Immature natural killer cell (primary cell): Measurements from ENCODE around the gene CELA3A. TPM values are rescaled to one million over a fixed set of nuclear protein-coding genes. Genes with fewer than 3 reads are reported as not detected.
A peak's percentile ranks its signal among the peaks of the same experiment; 100 is the strongest.
"Not testable (repeated sequence)": the region's sequence is repeated elsewhere in the genome, so short reads cannot be mapped to it uniquely, and the experiment has no call there.

Experiments
- DNase-seq, 3 donors: peaks; one replicate each; pipeline ENCODE4 v3.0.0; 2022; ENCODE audit warnings: mixed read lengths in 1 of 3
- H3K27ac Mint-ChIP-seq, 6 donors: one replicate each; pipeline ENCODE4 v1.8.0; 2020; ENCODE audit warnings: mixed read lengths in 6 of 6, mild to moderate bottlenecking in 5 of 6, inconsistent platforms in 4 of 6, moderate library complexity in 3 of 6
- H3K27me3 Mint-ChIP-seq, 3 donors: one replicate each; pipeline ENCODE4 v1.8.0; 2020 to 2021; ENCODE audit warnings: low read depth in 3 of 3, mild to moderate bottlenecking in 3 of 3, mixed read lengths in 3 of 3, moderate library complexity in 3 of 3, inconsistent platforms in 1 of 3
- H3K36me3 Mint-ChIP-seq, 3 donors: one replicate each; pipeline ENCODE4 v1.8.0; 2020; ENCODE audit warnings: mixed read lengths in 3 of 3, inconsistent platforms in 2 of 3, mild to moderate bottlenecking in 2 of 3
- H3K4me1 Mint-ChIP-seq, 2 donors: one replicate each; pipeline ENCODE4 v1.8.0; 2020; ENCODE audit warnings: inconsistent platforms in 2 of 2, mild to moderate bottlenecking in 2 of 2, mixed read lengths in 2 of 2, moderate library complexity in 1 of 2
- H3K4me3 Mint-ChIP-seq, 5 donors: one replicate each; pipeline ENCODE4 v1.8.0; 2020; ENCODE audit warnings: mild to moderate bottlenecking in 5 of 5, mixed read lengths in 5 of 5, inconsistent platforms in 3 of 5, moderate library complexity in 3 of 5
- H3K9me3 Mint-ChIP-seq, 6 donors: one replicate each; pipeline ENCODE4 v1.8.0; 2020; ENCODE audit warnings: mild to moderate bottlenecking in 6 of 6, mixed read lengths in 6 of 6, inconsistent platforms in 4 of 6, moderate library complexity in 3 of 6
- polyA plus RNA-seq, 3 donors: library from polyadenylated mRNA; unstranded; fragments of 300-500 nt; fragmentation: Illumina TruSeq; gene quantifications; one replicate each; pipeline ENCODE4 v1.2.3, GENCODE V29; 2021

The CELA3A gene
- polyA plus RNA-seq, 3 donors from 2014 or later, result not detected

DNA sequence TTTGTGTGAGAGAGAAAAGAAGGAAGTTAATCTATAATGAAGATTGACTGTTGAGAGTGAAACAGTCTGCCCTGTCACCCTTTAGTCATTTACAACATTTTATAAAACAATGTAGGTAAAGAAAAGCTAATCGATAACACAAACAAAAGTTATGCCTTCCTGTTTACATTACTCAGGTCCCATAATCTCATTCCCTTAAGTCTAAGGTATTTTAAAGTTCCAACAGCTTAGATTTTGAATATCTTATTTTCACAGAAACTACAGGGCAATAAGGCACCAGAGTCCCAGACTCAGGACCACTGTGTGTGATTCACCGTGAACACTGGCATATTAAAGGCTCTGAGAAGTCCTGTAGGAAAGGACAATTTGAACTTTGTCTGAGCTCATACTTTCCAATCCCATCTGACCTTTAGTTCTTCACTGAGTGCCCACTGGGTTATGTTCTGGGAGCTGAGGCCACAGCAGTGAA, 28.4 kb upstream of the CELA3A start:
- not testable (repeated sequence) for H3K27ac Mint-ChIP-seq, H3K36me3 Mint-ChIP-seq, H3K27me3 Mint-ChIP-seq, H3K4me1 Mint-ChIP-seq, H3K9me3 Mint-ChIP-seq, H3K4me3 Mint-ChIP-seq, DNase-seq

DNA sequence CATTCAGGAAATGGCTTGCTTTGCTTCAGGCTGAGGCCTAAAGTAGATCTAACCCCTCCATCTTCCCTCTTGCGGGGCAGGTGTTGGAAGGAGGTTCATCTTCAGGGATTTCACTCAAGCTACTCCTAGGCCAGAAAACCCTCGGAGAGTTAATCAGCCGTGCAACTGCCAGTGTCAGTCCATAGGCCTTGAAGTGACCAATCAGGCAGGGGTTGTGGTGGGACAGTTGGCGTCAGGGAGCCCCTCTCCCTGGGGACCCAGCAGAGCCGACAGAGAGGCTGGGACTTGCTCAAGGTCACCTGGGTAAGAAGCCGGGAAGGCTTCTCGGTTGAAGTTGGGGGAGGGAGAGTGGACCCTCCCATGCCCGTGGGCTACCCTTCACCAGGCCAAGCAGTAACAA, 27.5 kb upstream of the CELA3A start:
- not testable (repeated sequence) for H3K4me3 Mint-ChIP-seq, H3K27me3 Mint-ChIP-seq, DNase-seq, H3K4me1 Mint-ChIP-seq, H3K27ac Mint-ChIP-seq, H3K9me3 Mint-ChIP-seq, H3K36me3 Mint-ChIP-seq

DNA sequence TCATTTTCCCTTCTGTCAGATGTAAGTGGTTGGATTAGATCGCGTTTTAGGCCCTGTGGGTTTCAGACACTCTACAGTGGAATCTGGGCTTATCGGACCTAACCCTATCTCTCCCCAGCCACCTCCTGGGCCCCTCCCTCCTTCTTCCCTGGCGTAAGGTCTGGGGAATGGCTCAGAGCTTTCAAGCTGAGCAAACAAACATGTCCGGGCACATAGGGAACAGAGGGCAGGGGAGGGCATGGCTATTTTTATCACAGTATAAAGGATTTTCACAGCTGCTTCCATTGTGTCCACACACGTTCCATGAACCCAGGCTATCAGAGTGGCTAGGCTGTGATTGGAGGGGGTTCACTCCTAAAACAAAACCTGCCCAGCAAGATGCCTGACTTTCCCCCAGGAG, 26.8 kb upstream of the CELA3A start:
- H3K4me3 Mint-ChIP-seq, H3K27me3 Mint-ChIP-seq, H3K9me3 Mint-ChIP-seq, H3K4me1 Mint-ChIP-seq, H3K36me3 Mint-ChIP-seq, DNase-seq, H3K27ac Mint-ChIP-seq: not testable (repeated sequence)

DNA sequence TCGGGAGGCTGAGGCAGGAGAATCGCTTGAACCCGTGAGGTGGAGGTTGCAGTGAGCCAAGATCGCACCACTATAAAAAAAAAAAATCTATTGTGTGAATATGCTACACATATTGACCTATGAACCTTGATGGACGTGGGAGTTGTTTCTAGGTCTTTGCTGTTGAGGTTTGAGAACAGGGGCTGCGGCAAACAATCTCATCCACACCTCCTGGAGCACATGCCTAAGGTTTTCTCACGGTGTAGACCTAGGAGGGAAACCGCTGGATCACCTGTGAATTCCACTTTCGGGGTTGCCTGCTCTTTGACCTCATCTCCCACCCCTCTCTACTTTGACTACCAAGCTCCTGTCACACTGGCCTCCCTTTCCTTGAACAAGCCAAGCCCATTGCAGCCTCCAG, 26.2 kb upstream of the CELA3A start:
- H3K4me1 Mint-ChIP-seq, DNase-seq, H3K36me3 Mint-ChIP-seq, H3K27ac Mint-ChIP-seq, H3K9me3 Mint-ChIP-seq, H3K27me3 Mint-ChIP-seq, H3K4me3 Mint-ChIP-seq: not testable (repeated sequence)

DNA sequence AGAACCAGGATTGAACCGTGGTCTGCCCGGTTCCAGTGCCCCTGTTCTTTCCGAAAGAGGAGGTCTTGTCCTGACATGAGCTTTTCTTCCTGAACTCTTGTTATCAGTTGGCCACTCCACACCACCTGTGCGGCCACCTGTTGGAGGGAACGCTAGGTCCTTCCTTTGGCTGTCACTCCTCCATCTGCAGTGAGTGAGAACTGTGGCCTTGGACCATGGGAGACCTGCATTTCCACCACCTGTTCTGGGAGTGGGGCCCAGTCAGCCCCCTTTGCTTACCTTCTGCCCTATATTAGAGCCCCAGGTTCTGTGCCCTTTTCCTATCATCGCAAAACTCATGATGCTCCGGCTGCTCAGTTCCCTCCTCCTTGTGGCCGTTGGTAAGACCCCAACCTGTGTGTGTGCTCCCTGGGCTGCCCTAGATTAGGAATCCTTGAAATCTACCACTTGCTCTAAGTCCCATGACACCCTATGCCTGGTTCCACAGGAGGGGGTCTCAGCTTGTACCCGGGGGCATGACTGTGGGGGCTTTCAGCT, 24.7 kb upstream of the CELA3A start, which contains the start of gene CELA3B:
Gene CELA3B (plus strand): TSS at position 320 of the 537 bp plus-strand sequence. CDS start 18 bp downstream, at position 338.
- H3K4me3 Mint-ChIP-seq, DNase-seq, H3K27me3 Mint-ChIP-seq, H3K36me3 Mint-ChIP-seq, H3K27ac Mint-ChIP-seq, H3K9me3 Mint-ChIP-seq, H3K4me1 Mint-ChIP-seq: not testable (repeated sequence)

DNA sequence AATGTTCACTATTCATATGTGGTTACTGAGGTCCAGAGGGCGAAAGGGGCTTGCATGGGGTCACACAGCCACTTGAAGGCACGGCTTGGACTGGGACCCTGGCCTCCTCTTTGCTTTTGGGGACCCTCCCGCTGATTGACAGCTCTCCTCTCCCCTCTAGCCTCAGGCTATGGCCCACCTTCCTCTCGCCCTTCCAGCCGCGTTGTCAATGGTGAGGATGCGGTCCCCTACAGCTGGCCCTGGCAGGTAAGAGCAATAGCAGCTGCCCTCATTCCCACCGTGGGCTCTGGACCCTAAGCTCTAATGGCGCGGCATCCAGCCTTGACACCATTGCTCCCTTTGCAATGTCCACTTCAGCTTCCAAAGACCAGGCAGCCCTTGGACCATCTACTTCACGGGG, 23.2 kb upstream of the CELA3A start:
- not testable (repeated sequence) for DNase-seq, H3K4me1 Mint-ChIP-seq, H3K27me3 Mint-ChIP-seq, H3K36me3 Mint-ChIP-seq, H3K4me3 Mint-ChIP-seq, H3K27ac Mint-ChIP-seq, H3K9me3 Mint-ChIP-seq

DNA sequence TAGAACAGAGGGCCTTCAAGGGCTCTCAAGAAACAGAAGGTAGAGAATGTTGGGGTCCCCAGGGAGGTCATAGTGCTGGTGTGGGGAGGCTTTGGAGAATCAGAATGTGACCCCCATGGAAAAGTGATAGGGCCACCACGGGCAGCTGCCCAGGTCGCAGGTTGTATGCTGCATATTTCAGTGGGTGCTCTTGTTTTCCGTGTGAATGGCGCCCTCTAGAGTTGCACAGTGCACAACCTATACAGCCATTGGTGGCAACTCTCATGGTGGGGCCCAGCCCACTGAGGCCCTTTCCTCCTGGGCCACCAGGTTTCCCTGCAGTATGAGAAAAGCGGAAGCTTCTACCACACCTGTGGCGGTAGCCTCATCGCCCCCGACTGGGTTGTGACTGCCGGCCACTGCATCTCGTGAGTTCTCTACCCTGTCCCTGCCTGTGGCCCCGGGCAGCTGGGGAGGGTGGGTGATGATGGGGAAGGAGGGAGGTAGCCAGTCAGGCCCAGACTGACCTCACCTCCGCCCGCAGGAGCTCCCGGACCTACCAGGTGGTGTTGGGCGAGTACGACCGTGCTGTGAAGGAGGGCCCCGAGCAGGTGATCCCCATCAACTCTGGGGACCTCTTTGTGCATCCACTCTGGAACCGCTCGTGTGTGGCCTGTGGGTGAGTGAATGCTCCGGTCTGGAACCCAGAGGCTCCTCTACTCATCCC, 20.8 kb upstream of the CELA3A start:
- not testable (repeated sequence) for H3K4me1 Mint-ChIP-seq, H3K9me3 Mint-ChIP-seq

DNA sequence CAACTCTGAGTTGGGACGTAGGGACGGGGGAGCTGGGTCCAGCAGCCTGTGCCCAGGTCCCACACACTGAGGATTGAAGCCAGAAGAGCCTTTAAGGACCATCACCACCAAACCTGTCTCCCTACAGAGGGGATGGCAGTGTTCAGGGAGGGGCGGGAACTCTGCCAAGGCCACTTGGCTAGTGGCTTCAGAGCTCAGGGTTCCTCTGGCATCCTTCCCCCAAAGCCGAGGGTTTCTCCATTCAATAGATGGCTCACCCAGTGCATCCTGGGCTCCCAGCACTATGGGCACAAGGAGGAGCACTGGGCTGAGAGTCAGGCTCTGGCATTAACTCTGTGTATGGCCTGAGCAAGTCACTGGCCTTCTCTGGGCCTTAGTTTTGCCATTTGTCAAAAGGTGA, 20.2 kb upstream of the CELA3A start:
- H3K9me3 Mint-ChIP-seq, H3K4me3 Mint-ChIP-seq, H3K27ac Mint-ChIP-seq, H3K36me3 Mint-ChIP-seq, H3K27me3 Mint-ChIP-seq, DNase-seq, H3K4me1 Mint-ChIP-seq: not testable (repeated sequence)

More for the DNA sequence above, 20.8 kb upstream of the CELA3A start:
- not testable (repeated sequence) for DNase-seq, H3K27me3 Mint-ChIP-seq, H3K36me3 Mint-ChIP-seq, H3K27ac Mint-ChIP-seq, H3K4me3 Mint-ChIP-seq

DNA sequence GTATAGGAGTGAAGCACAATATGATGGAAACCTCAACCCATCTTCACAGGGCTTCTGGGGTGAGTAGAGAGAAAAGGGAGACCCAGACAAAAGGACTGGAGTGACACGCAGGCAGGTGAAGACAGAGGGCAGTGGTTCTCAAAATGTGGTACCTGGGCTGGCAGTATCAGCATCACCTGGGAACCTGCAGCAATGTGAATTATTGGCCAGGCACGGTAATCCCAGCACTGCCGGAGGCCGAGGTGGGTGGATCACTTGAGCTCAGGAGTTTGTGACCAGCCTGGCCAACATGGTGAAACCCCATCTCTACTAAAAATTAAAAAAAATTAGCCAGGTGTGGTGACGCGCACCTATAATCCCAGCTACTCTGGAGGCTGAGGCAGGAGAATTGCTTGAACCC, 19.3 kb upstream of the CELA3A start:
- not testable (repeated sequence) for H3K4me3 Mint-ChIP-seq, H3K9me3 Mint-ChIP-seq, H3K4me1 Mint-ChIP-seq, H3K27me3 Mint-ChIP-seq, DNase-seq, H3K36me3 Mint-ChIP-seq
- H3K27ac Mint-ChIP-seq, result peak overlapping the region in 1 of 6 donors; percentile 51

DNA sequence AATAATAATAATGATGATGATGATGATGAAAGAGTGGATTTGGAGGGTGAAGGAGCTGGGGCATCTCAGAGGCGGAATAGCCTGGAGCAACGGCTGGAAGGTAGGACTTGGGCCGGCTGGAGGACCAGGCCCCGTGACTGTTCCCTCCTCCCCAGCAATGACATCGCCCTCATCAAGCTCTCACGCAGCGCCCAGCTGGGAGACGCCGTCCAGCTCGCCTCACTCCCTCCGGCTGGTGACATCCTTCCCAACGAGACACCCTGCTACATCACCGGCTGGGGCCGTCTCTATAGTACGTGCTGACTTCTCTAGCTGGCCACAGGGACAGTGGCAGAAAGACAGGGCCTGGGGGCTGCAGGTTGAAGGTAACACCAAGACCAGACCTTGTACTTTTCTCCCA, 17.9 kb upstream of the CELA3A start:
- H3K9me3 Mint-ChIP-seq, H3K4me1 Mint-ChIP-seq, H3K27ac Mint-ChIP-seq, H3K27me3 Mint-ChIP-seq, H3K36me3 Mint-ChIP-seq, DNase-seq, H3K4me3 Mint-ChIP-seq: not testable (repeated sequence)

DNA sequence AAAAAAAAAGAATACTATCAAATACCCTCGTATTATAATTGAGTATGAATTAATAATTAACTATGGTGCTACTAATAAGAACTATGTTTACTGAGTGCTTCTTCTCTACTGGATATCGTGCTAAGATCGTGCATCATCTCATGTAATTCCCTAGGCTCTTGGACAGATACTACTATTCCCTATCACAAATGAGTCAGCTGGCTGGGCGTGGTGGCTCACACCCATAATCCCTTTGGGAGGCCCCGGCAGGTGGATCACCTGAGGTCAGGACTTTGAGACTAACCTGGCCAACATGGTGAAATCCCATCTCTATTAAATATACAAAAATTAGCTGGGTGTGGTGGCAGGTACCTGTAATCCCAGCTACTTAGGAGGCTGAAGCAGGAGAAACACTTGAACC, 15.6 kb upstream of the CELA3A start:
- H3K36me3 Mint-ChIP-seq, H3K9me3 Mint-ChIP-seq, H3K4me3 Mint-ChIP-seq, H3K27ac Mint-ChIP-seq, H3K27me3 Mint-ChIP-seq, H3K4me1 Mint-ChIP-seq, DNase-seq: not testable (repeated sequence)

DNA sequence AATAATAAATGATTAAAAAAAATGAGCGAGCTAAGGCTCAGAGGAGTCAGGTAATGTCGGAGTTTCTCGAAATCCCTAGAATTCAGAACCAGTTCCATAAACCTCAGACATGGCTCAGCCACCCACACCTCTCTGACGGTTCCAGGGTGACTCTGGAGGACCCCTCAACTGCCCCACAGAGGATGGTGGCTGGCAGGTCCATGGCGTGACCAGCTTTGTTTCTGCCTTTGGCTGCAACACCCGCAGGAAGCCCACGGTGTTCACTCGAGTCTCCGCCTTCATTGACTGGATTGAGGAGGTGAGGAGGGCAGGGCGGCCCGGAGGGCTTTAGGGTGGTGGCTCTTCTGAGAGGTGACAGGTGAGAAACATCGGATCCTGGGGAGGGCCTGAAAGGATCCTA, 15.1 kb upstream of the CELA3A start:
- H3K9me3 Mint-ChIP-seq, DNase-seq, H3K27me3 Mint-ChIP-seq, H3K4me3 Mint-ChIP-seq, H3K36me3 Mint-ChIP-seq, H3K4me1 Mint-ChIP-seq, H3K27ac Mint-ChIP-seq: not testable (repeated sequence)

DNA sequence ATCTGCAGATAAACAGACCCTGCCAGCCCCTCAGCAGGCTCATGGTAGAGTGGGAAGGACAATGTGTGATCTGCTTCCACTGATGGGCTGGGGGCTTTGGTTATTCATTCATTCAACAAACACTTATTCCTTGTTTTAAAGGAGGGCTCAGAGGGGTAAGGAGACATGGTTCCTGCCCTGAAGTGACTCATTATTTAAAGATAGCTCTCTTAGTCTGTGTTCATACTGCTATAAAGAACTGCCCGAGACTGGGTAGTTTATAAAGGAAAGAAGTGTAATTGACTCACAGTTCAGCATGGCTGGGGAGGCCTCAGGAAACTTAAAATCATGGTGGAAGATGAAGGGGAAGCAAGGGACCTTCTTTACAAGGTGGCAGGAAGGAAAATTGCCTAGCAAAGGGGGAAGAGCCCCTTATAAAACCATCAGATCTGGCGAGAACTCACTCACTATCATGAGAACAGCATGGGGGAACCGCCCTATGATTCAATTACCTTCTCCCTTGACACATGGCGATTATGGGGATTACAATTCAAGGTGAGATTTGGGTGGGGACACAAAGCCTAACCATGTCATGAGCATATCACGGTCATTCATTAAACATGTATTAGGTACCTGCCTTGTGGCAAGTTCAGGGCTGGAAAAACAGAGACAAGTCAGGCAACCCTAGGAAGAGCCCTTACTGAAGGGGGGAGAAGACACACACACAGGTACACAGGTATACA, 11.6 kb upstream of the CELA3A start:
- DNase-seq, H3K4me3 Mint-ChIP-seq, H3K36me3 Mint-ChIP-seq, H3K4me1 Mint-ChIP-seq, H3K9me3 Mint-ChIP-seq, H3K27ac Mint-ChIP-seq, H3K27me3 Mint-ChIP-seq: not testable (repeated sequence)

DNA sequence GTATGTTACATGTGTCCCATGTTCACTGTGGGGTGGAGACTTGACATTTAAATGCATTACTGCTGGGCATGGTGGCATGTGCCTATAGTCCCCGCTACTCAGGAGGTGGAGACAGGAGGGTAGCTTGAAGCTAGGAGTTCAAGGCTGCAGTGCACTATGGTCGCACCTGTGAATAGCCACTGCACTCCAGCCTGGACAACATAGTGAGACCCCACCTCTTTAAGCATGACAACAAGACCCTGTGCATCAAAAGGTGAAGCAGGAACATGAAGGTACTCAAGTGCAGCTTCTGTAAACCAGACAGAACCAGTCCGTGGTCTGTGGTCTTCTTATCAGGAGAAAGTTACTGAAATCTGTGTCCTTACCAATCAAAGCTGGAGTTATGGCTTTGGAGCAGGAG, 9.3 kb upstream of the CELA3A start:
- not testable (repeated sequence) for DNase-seq, H3K36me3 Mint-ChIP-seq, H3K4me1 Mint-ChIP-seq, H3K27me3 Mint-ChIP-seq, H3K4me3 Mint-ChIP-seq, H3K27ac Mint-ChIP-seq, H3K9me3 Mint-ChIP-seq

DNA sequence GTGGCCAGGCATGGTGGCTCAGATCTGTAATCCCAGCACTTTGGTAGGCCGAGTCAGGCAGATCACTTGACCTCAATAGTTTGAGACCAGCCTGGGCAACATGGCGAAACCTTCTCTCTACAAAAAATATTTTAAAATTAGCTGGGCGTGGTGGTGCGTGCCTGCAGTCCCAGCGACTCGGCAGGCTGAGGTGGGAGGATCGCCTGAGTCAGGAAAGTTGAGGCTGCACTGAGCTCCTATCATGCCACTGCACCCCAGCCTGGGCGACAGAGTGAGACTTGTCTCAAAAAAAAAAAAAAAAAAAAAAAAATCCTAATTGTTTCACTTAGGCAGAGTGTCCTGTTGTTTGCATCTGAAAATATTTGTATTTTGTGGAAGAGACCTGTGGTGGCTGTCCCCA, 6.7 kb upstream of the CELA3A start:
- not testable (repeated sequence) for H3K27me3 Mint-ChIP-seq, H3K36me3 Mint-ChIP-seq, H3K4me3 Mint-ChIP-seq, H3K27ac Mint-ChIP-seq, H3K9me3 Mint-ChIP-seq, H3K4me1 Mint-ChIP-seq, DNase-seq
